ENCODE measurements around the gene BEGAIN.

The BEGAIN gene

DNA sequence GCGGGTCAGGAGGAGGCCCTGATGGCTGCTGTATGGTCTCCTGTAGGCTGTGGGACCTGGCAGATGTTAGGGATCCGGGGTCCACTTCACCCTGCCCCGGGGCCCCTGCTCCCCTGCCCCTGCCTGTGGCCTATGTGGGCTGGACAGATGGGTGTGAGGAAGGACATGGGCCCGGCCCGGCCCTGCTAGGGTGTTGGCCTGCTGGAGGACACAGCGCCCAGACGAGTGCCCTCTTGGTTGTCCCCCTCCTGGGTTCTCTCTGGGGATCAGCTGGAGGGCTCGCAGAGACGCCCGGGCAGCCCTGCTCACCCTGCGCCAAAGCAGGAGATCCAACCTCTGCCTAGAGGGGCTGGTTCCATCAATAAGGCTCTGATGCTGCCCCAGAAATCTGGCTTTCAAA, 36.2 kb downstream of the BEGAIN start:
- no peaks in the 10 kb centered on the region for H3K9me3 ChIP-seq
- H3K27me3 ChIP-seq = peaks cover 19% of the 10 kb centered on the region
- H3K4me1 ChIP-seq (ENCODE audit: control insufficient read depth in 1 of 2, insufficient read depth in 1 of 2, low read depth in 1 of 2, low read length in 1 of 2) = peaks cover 22 to 25% of the 10 kb centered on the region in 2 experiments
- H3K27ac ChIP-seq = no peak overlapping the region
- TF ChIP-seq, protein P1, sequence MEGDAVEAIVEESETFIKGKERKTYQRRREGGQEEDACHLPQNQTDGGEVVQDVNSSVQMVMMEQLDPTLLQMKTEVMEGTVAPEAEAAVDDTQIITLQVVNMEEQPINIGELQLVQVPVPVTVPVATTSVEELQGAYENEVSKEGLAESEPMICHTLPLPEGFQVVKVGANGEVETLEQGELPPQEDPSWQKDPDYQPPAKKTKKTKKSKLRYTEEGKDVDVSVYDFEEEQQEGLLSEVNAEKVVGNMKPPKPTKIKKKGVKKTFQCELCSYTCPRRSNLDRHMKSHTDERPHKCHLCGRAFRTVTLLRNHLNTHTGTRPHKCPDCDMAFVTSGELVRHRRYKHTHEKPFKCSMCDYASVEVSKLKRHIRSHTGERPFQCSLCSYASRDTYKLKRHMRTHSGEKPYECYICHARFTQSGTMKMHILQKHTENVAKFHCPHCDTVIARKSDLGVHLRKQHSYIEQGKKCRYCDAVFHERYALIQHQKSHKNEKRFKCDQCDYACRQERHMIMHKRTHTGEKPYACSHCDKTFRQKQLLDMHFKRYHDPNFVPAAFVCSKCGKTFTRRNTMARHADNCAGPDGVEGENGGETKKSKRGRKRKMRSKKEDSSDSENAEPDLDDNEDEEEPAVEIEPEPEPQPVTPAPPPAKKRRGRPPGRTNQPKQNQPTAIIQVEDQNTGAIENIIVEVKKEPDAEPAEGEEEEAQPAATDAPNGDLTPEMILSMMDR (IDR thresholded peaks at IDR 0.05) = no peak
- H3K36me3 ChIP-seq = no peaks in the 10 kb centered on the region
- H3K4me3 ChIP-seq (ENCODE audit: low read depth in 1 of 2, low read length in 1 of 2) = no peak overlapping the region

DNA sequence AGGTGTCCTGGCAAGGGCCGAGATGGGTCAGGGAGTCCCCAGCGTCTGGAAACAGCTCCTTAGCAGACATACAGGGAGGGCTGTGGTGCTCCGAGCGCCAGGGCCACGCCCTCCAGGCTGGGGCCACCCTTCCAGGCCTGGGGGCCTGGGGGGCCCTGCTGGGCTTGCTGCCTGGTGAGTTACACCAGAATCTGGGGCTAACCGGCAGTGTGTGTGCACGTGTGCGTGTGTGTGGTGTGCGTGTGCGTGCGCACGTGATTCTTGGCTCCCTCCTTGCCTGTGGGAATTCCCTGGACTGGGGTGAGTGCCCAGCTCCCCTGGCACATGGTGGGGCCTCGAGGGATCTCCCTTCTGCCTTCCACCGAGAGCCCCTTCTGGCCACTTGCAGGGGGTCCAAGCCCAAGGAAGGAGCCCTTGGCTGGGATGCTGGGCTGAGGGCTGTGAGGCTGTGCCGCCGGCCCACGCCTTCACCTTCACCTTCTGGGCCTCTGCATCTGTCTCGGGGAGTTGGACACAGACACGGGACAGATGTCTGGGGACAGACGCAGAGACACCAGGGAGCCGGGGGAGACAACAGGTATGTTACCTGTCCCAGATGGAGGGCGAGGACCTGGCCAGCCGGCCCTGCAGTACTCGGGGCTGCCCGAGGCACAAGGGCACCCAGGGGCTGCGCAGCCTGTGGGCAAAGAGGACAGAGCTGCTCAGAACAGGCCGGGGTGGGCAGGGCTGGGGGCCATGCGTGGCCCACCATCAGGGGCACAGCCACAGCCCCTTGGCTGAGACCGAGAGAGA, 37.2 kb downstream of the BEGAIN start:
- H3K27me3 ChIP-seq = peaks cover 19% of the 10 kb centered on the region
- TF ChIP-seq, protein P1 (IDR thresholded peaks at IDR 0.05) = no peak
- H3K27ac ChIP-seq = no peak overlapping the region
- peaks cover 27 to 28% of the 10 kb centered on the region in 2 experiments for H3K4me1 ChIP-seq (ENCODE audit: control insufficient read depth in 1 of 2, insufficient read depth in 1 of 2, low read depth in 1 of 2, low read length in 1 of 2)
- H3K4me3 ChIP-seq (ENCODE audit: low read depth in 1 of 2, low read length in 1 of 2) = no peak overlapping the region
- H3K9me3 ChIP-seq = no peaks in the 10 kb centered on the region
- H3K36me3 ChIP-seq = no peaks in the 10 kb centered on the region

DNA sequence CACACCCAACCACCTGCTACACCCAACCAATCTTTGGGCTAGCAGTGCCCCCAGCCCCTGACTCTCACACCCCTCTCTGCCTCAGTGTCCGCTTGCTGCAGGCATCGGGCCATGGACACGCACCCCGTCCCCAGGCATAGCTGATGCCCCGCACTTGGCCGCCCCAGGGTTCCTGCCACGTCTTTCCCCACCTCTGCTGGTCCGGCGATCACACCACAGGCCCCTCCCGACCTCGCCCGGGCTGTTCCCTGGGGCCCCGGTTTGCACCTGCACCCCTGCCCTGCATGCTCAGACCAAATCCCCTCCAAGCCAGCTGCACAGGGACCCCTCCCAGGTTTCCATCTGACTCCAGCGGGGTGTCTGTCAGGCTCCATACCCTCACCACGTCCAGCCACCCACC, 38.3 kb downstream of the BEGAIN start:
- H3K27ac ChIP-seq = no peak overlapping the region
- TF ChIP-seq, protein P1 (IDR thresholded peaks at IDR 0.05) = no peak
- H3K27me3 ChIP-seq = peaks cover 10% of the 10 kb centered on the region
- peaks cover 9% of the 10 kb centered on the region for H3K36me3 ChIP-seq
- H3K4me1 ChIP-seq (ENCODE audit: control insufficient read depth in 1 of 2, insufficient read depth in 1 of 2, low read depth in 1 of 2, low read length in 1 of 2) = peaks cover 27 to 28% of the 10 kb centered on the region in 2 experiments
- no peak overlapping the region for H3K4me3 ChIP-seq (ENCODE audit: low read depth in 1 of 2, low read length in 1 of 2)
- H3K9me3 ChIP-seq = no peaks in the 10 kb centered on the region

DNA sequence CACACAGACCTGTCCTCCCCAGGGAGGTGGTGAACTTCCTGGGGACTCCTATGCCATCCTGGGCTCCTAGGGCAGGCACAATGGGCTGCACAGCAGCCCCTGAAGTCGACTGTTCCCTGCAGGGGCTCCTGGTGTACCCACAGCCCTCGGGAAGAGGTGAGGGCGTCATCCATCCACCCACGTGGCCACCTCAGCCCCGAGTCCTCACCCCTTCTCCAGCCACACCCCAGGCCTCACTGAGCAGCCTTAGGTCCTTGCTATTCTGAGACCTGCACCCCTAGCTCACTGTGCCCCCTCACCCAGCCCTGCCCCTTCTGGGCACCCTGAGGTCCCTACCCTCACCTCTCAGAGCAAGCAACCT, 38.9 kb downstream of the BEGAIN start:
- Histone ChIP-seq H3K36me3 (peaks cover 16% of the 10 kb centered on the region), H3K4me1 (ENCODE audit: control insufficient read depth in 1 of 2, insufficient read depth in 1 of 2, low read depth in 1 of 2, low read length in 1 of 2) (peaks cover 27 to 28% of the 10 kb centered on the region in 2 experiments), H3K4me3 (ENCODE audit: low read depth in 1 of 2, low read length in 1 of 2) (peak overlapping the region; percentile 68 to 73), H3K27ac (peak overlapping the region; percentile 89), H3K27me3 (peaks cover 10% of the 10 kb centered on the region), H3K9me3 (no peaks in the 10 kb centered on the region)
- TF ChIP-seq, protein P1 (IDR thresholded peaks at IDR 0.05) = no peak

DNA sequence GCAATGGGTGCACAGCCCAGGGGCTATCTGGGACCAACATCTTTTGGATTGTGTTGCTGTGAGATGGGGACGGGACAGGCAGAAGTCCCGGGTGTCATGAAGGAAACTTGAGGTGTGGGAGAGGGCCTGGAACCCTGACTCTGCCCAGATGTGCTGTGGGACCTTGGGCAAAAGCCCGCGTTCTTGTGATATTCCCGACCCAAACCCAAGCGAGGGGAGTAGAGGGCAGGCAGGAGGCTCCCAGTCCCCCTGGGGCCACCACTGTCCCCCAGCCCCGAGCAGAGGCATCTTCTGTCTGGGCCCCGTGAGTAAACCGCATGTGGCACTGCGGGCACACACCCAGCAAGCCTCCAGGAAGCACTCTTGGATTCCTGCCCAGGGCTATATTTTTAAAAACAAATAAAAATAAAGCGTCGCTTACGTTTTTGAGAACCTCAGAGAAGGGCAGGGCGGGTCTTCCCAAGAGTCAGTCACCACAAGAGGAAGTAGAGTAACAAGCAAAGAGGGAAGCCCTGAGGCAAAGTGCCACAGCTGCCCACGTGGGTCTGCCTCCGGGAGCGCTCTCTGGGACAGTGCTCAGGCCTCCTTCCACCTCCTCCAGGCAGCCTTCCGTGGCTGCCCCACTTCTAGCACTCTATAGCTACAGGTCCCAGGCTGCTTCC, 39.5 kb downstream of the BEGAIN start:
- Histone ChIP-seq H3K27me3 (peaks cover 10% of the 10 kb centered on the region), H3K9me3 (no peaks in the 10 kb centered on the region), H3K4me1 (ENCODE audit: control insufficient read depth in 1 of 2, insufficient read depth in 1 of 2, low read depth in 1 of 2, low read length in 1 of 2) (peaks cover 27 to 28% of the 10 kb centered on the region in 2 experiments), H3K4me3 (ENCODE audit: low read depth in 1 of 2, low read length in 1 of 2) (peak overlapping the region; percentile 68 to 73), H3K36me3 (peaks cover 21% of the 10 kb centered on the region), H3K27ac (peak overlapping the region; percentile 89)
- TF ChIP-seq, protein P1 (IDR thresholded peaks at IDR 0.05) = no peak

All from neutrophil (primary cell).